ENCODE measurements around the gene DDX47.
"Not testable (repeated sequence)": the region's sequence is repeated elsewhere in the genome, so short reads cannot be mapped to it uniquely, and the experiment has no call there.

DDX47 gene

DNA sequence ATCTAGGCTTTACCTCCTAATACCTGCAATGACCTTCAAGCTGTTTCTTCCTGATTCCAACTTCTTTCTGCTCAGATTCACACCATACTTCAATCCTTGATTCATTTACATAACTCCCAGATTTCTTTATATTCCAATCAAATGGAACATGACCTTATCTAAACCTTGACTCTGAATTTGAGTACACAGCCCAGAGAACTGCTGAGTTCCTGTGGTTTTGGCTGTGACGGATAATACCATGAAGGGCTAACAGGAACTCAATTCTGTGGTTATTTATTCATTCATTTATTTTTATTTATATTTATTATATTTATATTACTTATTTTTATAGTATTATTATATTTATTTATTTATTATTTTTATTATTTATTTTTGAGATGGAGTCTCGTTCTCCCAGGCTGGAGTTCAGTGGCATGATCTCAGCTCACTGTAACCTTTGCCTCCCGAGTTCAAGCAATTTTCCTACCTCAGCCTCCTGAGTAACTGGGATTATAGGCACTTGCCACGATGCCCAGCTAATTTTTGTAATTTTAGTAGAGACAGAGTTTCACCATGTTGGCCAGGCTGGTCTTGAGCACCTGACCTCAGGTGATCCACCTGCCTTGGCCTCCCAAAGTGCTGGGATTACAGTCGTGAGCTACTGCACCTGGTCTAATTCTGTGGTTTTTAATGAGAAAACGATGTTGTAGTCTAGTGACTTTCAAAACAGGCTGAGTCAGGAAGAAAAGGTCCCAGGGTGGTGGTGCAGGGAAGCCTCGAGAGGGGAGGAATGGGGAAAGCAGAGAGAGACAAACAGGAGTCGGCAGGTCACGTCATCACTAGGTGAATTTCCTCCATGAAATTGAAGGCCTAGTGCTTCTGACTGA, 16.0 kb upstream of the DDX47 start:
- DNase-seq (ENCODE audit: low read depth, low spot score): peak; percentile 61

- no peak for DNase-seq (ENCODE audit: low read depth, low spot score)
Observed at GRCh38 chr12:12797794-12798152, 15.4 kb upstream of the DDX47 start.

DNA sequence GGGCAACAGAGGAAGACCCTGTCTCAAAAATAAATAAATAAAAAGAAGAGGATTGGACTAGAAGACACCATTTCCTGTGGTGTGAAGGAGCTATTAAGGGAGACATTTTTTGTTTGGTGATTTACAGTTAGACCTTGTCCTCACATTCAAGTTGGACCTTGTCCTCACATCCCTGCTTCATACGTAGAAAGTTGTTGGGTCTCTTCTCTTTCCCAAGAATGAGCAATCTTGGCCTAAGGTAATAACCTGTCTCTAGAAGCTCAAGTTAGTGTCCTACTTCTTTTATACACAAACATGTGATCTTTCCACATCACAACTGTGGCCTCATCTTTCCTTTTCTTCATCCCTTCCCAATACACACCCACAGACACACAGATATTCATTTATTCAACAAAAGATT, 14.7 kb upstream of the DDX47 start:
- no peak for DNase-seq (ENCODE audit: low read depth, low spot score)

GRCh38 chr12:12799163-12799920, 13.8 kb upstream of the DDX47 start:
- no peak for DNase-seq (ENCODE audit: low read depth, low spot score)

DNA sequence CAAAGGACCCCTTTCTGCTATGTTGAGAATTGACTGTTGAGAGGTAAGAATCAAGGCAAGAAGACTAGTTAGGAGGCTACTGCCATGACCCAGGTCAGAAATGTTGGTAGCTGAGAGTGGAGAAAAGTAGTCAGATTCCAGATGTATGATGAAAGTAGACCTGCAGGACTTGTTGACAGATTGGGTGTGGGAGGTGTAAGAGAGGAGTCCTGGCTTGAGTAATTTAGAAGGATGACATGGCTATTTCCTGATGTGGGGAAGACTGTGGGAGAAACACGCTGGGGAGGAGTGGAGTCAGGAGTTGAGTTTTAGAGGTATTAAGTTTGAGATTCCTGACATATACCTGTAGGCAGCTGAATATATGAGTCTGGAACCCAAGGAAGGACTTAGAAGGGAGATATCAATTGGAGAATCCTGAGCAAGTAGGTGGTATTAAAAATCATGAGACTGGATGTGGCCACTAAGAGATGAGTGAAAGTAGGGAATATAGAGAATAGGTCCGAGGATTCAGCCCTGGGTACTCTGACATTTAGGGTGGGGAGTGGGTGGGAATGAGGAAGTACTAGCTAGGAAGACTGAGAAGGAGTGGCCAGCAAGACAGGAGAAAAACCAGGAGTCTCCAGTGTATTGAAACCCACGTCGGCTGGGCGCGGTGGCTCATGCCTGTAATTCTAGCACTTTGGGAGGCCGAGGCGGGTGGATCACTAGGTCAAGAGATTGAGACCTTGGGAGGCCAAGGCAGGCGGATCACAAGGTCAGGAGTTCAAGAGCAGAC, 12.6 kb upstream of the DDX47 start:
- DNase-seq (ENCODE audit: low read depth, low spot score): no peak

GRCh38 chr12:12801656-12802055, 11.5 kb upstream of the DDX47 start:
- DNase-seq (ENCODE audit: low read depth, low spot score): not testable (repeated sequence)

DNA sequence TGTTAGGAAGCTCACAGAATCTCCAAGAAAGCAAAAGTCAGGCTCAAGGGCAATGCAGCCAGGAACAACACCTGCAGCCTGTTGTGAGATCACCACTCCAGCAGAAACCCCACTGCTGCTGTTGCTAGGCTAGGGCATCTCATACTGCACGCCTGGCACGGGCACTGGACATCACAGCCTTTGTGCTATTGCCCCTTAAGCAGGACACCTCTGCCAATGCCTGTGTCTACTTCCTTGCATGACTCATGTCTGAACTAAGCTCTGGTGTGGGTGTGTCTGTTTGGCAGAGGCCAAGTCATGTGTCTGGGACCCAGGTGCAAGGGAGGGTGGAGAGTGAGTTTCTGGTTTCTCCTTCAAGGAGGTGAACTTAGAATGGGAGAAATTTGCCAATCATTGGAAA, 10.0 kb upstream of the DDX47 start:
- peak; percentile 86 for DNase-seq (ENCODE audit: low read depth, low spot score)

DNA sequence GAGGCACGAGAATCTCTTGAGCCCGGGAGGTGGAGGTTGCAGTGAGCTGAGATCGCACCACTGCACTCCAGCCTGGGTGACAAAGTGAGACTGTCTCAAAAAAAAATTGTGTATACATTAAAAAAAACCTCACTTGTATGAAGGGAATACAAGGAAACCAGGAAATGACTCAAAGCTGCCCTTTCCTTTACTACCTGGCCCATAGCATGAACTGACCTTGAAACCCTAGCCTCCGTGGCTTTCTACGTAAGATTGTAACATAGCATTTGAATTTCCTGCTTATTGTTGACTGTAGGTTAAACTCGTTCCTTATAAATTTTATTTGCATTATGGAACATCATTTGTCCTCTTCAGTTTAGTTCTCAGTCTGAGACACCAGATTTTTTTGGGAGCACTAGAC, 9.1 kb upstream of the DDX47 start:
- DNase-seq (ENCODE audit: low read depth, low spot score): no peak

DNA sequence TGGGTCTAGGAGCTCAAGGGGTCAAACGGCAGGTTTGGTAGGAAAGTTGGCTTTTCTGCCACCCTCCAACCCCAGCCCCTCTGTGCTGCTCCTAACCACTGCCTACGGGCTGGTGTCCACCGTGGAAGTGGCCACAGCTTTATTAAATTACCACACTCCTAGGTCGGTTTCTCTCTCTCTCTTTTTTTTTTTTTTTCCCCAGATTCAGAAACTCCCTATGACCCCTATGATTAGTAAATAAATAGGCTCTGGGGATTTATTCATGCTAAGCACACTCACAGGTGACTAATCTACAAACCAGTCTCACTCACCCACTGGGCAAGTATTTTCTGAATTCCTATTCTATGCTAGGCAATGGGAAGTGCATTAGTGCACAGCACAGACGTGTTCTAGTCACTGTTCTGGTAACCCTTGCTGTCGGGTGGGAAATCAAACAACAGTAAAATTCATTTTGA, 8.7 kb upstream of the DDX47 start:
- DNase-seq (ENCODE audit: low read depth, low spot score): peak; percentile 86

DNA sequence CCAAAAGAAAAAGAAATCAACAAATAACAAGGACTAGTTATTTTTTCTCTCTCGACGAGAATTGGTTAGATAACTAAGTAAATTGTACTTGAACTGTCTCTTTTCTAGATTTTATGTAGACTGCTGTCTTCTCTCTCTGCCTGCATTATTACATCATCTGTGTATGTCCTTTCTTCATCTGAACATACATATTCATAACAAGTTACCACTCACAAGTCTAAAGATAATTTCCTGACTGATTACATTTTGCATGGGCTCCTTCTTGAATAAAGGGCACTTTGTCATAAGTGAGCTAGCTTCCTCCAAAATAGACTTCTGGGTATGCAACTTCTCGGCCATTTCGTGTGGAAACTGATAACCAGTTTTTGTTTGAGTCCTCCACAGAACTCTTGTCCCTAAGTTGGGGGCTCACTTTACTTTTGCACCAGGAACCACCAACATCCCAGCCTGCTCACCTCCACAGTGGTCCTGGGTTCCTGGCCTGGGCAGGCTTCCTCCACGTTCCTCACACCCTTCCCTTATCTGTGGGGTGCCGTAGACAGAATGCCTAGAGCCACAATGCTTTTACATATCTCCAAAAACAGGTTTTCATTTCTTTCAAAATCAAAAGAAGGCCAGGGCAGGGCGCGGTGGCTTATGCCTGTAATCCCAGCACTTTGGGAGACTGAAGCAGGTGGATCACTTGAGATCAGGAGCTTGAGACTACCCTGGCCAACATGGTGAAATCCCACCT, 6.2 kb upstream of the DDX47 start:
- no peak for DNase-seq (ENCODE audit: low read depth, low spot score)

DNA sequence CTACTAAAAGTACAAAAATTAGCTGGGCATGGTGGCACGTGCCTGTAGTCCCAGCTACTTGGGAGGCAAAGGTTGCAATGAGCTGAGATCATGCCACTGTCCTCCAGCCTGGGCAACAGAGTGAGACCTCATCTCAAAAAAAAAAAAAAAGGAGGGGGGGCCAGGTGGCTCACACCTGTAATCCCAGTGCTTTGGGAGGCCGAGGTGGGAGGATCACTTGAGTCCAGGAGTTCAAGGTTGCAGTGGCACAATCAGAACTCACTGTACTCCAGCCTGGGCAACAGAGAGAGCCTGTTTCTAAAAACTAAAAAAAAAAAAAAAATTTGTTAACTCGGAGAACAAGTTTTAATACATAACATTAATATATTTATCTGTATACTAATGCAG, 5.6 kb upstream of the DDX47 start:
- DNase-seq (ENCODE audit: low read depth, low spot score): not testable (repeated sequence)

- DNase-seq (ENCODE audit: low read depth, low spot score): no peak
Observed at GRCh38 chr12:12807970-12808702, 5.0 kb upstream of the DDX47 start.

GRCh38 chr12:12810553-12811021, 2.6 kb upstream of the DDX47 start:
- no peak for DNase-seq (ENCODE audit: low read depth, low spot score)

GRCh38 chr12:12811343-12811742, 1.8 kb upstream of the DDX47 start:
- no peak for DNase-seq (ENCODE audit: low read depth, low spot score)

- no peak for DNase-seq (ENCODE audit: low read depth, low spot score)
Observed at GRCh38 chr12:12812174-12812573, 972 bp upstream of the DDX47 start.

DNA sequence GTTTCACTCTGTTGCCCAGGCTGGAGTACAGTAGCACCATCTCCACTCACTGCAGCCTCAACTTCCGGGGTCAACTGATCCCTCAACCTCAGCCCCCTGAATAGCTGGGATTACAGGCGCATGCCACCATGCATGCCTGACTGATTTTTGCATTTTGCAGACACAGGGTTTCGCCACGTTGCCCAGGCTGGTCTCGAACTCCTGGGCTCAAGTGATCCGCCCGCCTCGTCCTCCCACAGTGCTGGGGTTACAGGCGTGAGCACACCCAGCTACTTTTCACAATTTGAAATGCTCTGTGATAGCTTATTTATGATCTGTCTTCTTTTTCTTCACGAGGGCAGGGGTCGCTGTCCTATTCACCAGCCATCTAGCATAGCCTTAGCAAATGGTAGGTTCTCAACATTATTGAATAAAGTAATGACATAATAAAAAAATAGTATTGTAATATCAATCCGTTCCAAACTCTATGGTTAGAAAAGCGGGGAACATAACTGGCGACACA, 477 bp upstream of the DDX47 start:
- DNase-seq (ENCODE audit: low read depth, low spot score): no peak

DNA sequence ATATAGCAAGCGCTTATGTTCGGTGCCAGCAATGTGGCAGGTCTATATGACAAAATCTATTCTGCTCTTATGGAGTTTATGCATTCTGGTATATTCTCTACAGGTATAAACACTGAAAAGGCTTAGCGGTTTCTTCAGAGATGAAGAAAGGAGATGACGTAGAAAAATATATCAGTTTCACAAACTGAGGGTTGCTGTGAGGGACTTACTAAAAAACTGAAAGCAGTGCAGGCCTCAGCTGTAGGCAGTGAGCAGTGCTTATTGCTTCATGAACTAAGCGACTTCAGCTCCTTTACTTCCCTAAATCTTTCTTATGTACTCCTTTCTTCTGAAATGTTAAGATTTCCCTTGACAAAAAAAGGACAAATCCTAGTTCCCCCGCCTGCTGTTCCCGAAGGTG, 4.5 kb downstream of the DDX47 start:
- no peak for DNase-seq (ENCODE audit: low read depth, low spot score)

DNA sequence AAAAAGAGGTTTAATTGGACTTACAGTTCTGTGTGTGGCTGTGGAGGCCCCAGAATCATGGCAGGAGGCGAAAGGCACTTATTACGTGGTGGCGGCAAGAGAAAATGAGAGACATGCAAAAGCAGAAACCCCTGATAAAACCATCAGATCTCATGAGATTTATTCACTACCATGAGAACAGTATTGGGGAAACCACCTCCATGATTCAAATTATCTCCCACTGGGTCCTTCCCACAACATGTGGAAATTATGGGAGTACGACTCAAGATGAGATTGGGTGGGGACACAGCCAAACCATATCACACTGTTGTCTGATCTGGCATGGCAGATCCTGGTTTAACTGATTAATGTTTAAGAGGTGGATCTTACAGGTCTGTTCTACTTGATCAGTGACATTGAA, 5.6 kb downstream of the DDX47 start:
- DNase-seq (ENCODE audit: low read depth, low spot score): no peak

DNA sequence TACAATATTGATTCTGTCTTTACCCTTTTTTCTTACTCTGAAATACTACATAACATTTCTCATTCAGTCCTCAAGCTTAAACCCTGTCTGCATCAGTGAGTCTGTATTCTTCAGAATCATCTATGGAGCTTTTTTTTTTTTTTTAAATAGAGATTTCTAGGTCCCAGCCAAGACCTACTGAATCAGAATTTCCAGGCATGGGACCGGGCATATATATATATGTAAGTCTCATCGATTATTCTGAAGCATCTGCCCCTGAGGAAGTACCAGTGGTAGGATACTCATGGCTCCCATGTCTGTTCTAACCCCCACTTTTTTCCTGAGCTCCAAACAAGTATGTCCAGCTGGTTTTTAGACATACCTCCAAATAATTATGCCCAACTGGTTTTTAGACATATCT, 6.1 kb downstream of the DDX47 start:
- no peak for DNase-seq (ENCODE audit: low read depth, low spot score)

DNA sequence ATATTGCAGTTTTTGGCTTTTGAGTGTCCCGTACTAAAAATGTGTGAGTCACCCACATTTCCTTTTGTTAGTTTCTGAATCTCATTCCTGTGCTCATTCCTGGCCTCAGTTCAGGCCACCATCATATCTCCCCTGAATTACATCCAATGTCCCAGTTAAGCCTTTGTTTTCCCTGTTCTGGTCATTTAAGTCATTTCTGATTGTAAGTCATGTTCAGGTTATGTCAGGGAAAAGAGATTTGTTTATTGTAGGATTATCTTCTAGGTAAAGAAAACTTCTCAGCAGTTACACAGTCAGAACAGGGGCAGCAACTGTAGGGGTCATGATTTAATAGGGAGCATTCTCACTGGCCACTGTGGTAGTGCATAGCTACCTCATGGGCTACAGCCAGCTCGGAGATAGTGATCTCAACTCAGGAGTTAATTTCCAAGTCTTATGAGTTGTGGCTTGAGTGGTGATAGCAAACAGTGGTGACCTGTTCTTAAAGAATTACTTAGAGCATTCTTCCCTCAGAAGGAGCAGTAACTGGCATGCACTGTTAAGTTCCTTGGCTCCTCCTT, 6.7 kb downstream of the DDX47 start:
- DNase-seq (ENCODE audit: low read depth, low spot score): peak; percentile 96

Measured in astrocyte of the hippocampus (primary cell).